Measurements from ENCODE around the gene SLC16A7. TPM values are rescaled to one million over a fixed set of nuclear protein-coding genes. Genes with fewer than 3 reads are reported as not detected.

The SLC16A7 gene
- polyA plus RNA-seq, 1 of the 3 experiments (the other 2 are of a cell fraction) = not detected

DNA sequence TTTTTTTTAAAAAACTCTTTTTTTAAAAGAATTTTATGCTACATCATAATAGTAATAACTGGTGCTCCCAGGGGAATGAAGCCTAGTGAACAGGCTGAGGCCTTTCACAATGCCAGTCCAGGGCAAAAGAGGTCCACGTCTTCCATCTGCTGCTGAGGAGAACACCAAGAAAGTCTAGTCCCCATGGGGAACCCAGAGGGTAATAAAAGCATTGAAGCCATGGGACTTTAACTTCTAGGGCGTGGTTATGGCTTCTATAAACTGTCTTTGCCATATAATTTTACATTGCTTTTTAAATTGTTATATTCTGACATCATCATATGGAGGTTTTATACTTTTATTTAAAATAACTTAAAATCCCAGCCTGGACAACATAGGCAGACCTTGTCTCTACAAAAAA is 64.3 kb downstream of the SLC16A7 start:
- H3K9me3 ChIP-seq = no peaks in the 10 kb centered on the region
- H3K4me3 ChIP-seq (ENCODE audit: low read depth in 2 of 2, low read length in 1 of 2) = no peak overlapping the region
- POLR2A ChIA-PET = no interaction called here
- H3K27ac ChIP-seq (ENCODE audit: low read depth in 2 of 2, low read length in 1 of 2) = no peak overlapping the region
- H3K9me2 ChIP-seq = no peaks in the 10 kb centered on the region
- CTCF ChIA-PET = no interaction called here
- H4K20me1 ChIP-seq (ENCODE audit: insufficient read depth) = no peaks in the 10 kb centered on the region
- H2AFZ ChIP-seq (ENCODE audit: low read depth) = no peak overlapping the region
- no peaks in the 10 kb centered on the region for H3K27me3 ChIP-seq (ENCODE audit: insufficient read depth)
- H3K36me3 ChIP-seq (replicated peaks in 1 of 2; ENCODE audit: control insufficient read depth in 1 of 2, insufficient read depth in 2 of 2, low read length in 1 of 2) = no peaks in the 10 kb centered on the region
- DNase-seq = no peak
- no peak overlapping the region for H3K4me2 ChIP-seq
- 4% methylated on average over 2 of the region's 2 CpGs for WGBS (ENCODE audit: low lambda C conversion rate)
- no peaks in the 10 kb centered on the region for H3F3A ChIP-seq (replicated peaks; ENCODE audit: insufficient read depth)
- TF ChIP-seq SIN3A (IDR thresholded peaks at IDR 0.05; ENCODE audit: borderline replicate concordance, low read depth, low read length) (no peak), GABPA (IDR thresholded peaks at IDR 0.05; ENCODE audit: low read depth) (no peak)
- H3K9ac ChIP-seq = no peak overlapping the region
- H3K4me1 ChIP-seq (ENCODE audit: control insufficient read depth in 1 of 2, insufficient read depth in 2 of 2, low read depth in 1 of 2, low read length in 1 of 2) = no peaks in the 10 kb centered on the region
- H3K79me2 ChIP-seq (ENCODE audit: insufficient read depth) = no peaks in the 10 kb centered on the region

DNA sequence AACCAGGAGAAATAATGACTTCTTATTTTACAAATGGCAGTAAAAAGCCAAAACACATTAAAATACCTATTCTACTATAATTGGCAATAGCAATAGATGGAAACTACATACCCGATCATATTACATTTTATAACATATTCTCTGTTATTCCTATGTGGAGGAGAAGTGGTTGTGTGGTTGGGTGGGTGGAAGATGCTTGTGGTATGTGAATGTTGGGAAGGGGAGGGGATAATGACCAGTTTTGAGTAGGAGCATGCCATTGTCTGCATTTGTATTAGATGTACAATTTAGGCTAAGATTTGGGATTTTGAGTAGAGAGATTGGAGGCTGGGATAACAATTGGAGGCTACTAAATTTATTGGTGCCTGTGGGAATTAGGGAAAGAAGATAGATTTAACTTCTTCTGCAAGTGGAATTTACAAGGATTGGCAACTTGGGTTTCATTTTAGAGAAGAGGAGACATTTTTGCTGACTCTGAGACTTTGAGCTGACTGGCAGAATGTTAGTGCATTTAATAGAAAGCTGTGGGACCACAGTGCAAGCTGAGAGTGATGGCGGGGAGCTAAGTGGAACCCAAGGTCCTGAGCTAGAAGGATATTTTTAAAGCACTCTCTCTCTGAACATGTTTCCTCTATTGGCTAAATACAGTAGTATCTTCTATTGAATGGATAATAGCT is 65.2 kb downstream of the SLC16A7 start:
- Histone ChIP-seq H3K27ac (ENCODE audit: low read depth in 2 of 2, low read length in 1 of 2) (no peak overlapping the region), H3K4me1 (ENCODE audit: control insufficient read depth in 1 of 2, insufficient read depth in 2 of 2, low read depth in 1 of 2, low read length in 1 of 2) (no peaks in the 10 kb centered on the region), H3K79me2 (ENCODE audit: insufficient read depth) (no peaks in the 10 kb centered on the region), H3K9me2 (no peaks in the 10 kb centered on the region), H3K4me2 (no peak overlapping the region), H2AFZ (ENCODE audit: low read depth) (no peak overlapping the region), H3K27me3 (ENCODE audit: insufficient read depth) (no peaks in the 10 kb centered on the region), H4K20me1 (ENCODE audit: insufficient read depth) (no peaks in the 10 kb centered on the region), H3K36me3 (replicated peaks in 1 of 2; ENCODE audit: control insufficient read depth in 1 of 2, insufficient read depth in 2 of 2, low read length in 1 of 2) (no peaks in the 10 kb centered on the region), H3F3A (replicated peaks; ENCODE audit: insufficient read depth) (no peaks in the 10 kb centered on the region), H3K9ac (no peak overlapping the region), H3K9me3 (no peaks in the 10 kb centered on the region), H3K4me3 (ENCODE audit: low read depth in 2 of 2, low read length in 1 of 2) (no peak overlapping the region)
- ChIA-PET POLR2A (no interaction called here), CTCF (no interaction called here)
- TF ChIP-seq RCOR1 (IDR thresholded peaks at IDR 0.05; ENCODE audit: low read length) (no peak), SMC3 (IDR thresholded peaks at IDR 0.05; ENCODE audit: low read depth, low read length) (no peak), RAD21 (IDR thresholded peaks at IDR 0.05; ENCODE audit: low read length) (no peak)
- TF ChIP-seq, protein P1, sequence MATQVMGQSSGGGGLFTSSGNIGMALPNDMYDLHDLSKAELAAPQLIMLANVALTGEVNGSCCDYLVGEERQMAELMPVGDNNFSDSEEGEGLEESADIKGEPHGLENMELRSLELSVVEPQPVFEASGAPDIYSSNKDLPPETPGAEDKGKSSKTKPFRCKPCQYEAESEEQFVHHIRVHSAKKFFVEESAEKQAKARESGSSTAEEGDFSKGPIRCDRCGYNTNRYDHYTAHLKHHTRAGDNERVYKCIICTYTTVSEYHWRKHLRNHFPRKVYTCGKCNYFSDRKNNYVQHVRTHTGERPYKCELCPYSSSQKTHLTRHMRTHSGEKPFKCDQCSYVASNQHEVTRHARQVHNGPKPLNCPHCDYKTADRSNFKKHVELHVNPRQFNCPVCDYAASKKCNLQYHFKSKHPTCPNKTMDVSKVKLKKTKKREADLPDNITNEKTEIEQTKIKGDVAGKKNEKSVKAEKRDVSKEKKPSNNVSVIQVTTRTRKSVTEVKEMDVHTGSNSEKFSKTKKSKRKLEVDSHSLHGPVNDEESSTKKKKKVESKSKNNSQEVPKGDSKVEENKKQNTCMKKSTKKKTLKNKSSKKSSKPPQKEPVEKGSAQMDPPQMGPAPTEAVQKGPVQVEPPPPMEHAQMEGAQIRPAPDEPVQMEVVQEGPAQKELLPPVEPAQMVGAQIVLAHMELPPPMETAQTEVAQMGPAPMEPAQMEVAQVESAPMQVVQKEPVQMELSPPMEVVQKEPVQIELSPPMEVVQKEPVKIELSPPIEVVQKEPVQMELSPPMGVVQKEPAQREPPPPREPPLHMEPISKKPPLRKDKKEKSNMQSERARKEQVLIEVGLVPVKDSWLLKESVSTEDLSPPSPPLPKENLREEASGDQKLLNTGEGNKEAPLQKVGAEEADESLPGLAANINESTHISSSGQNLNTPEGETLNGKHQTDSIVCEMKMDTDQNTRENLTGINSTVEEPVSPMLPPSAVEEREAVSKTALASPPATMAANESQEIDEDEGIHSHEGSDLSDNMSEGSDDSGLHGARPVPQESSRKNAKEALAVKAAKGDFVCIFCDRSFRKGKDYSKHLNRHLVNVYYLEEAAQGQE (IDR thresholded peaks at IDR 0.05; ENCODE audit: low read depth, low read length) = no peak
- WGBS (ENCODE audit: low lambda C conversion rate) = 5% methylated on average over 2 of the region's 2 CpGs
- no peak for DNase-seq

DNA sequence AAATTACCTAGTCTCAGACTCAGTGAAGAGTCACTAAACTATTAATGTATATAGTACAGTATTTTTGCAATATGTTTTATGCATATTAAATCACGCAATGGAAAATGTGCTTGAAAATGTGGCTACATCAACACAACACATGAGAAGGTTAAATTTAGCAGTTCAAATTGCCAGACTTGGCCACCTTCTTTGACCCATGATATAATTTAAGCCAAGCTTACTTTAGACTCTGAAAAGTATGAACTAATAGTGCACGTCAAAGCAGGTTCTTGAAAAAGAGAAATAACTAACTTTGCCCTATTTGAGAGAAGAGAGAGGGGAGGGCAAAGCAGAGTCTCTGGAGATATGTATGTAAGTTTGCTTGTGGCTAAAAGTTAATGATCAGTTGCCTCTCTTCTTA is 68.7 kb downstream of the SLC16A7 start:
- Histone ChIP-seq H3K9me2 (no peaks in the 10 kb centered on the region), H3K9ac (no peak overlapping the region), H2AFZ (ENCODE audit: low read depth) (no peak overlapping the region), H3K4me3 (ENCODE audit: low read depth in 2 of 2, low read length in 1 of 2) (no peak overlapping the region), H3K36me3 (replicated peaks in 1 of 2; ENCODE audit: control insufficient read depth in 1 of 2, insufficient read depth in 2 of 2, low read length in 1 of 2) (no peaks in the 10 kb centered on the region), H4K20me1 (ENCODE audit: insufficient read depth) (no peaks in the 10 kb centered on the region), H3K79me2 (ENCODE audit: insufficient read depth) (no peaks in the 10 kb centered on the region), H3K4me2 (no peak overlapping the region), H3K27ac (ENCODE audit: low read depth in 2 of 2, low read length in 1 of 2) (no peak overlapping the region), H3F3A (replicated peaks; ENCODE audit: insufficient read depth) (no peaks in the 10 kb centered on the region), H3K4me1 (ENCODE audit: control insufficient read depth in 1 of 2, insufficient read depth in 2 of 2, low read depth in 1 of 2, low read length in 1 of 2) (no peaks in the 10 kb centered on the region), H3K27me3 (ENCODE audit: insufficient read depth) (no peaks in the 10 kb centered on the region), H3K9me3 (no peaks in the 10 kb centered on the region)
- no peak for DNase-seq
- ChIA-PET CTCF (no interaction called here), POLR2A (no interaction called here)
- 12% methylated on average over 2 of the region's 2 CpGs for WGBS (ENCODE audit: low lambda C conversion rate)
- no peak for TF ChIP-seq TCF12 (IDR thresholded peaks at IDR 0.05)
- TF ChIP-seq RAD21 (IDR thresholded peaks at IDR 0.05; ENCODE audit: low read length) = no peak
- TF ChIP-seq, protein P2, sequence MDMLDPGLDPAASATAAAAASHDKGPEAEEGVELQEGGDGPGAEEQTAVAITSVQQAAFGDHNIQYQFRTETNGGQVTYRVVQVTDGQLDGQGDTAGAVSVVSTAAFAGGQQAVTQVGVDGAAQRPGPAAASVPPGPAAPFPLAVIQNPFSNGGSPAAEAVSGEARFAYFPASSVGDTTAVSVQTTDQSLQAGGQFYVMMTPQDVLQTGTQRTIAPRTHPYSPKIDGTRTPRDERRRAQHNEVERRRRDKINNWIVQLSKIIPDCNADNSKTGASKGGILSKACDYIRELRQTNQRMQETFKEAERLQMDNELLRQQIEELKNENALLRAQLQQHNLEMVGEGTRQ (IDR thresholded peaks at IDR 0.05; ENCODE audit: borderline replicate concordance, low read depth, low read length) = no peak
- no peak for TF ChIP-seq SIN3A (IDR thresholded peaks at IDR 0.05; ENCODE audit: borderline replicate concordance, low read depth, low read length)
- no peak for TF ChIP-seq FOXJ3 (CRISPR knock-in tag; IDR thresholded peaks at IDR 0.05)
- TF ChIP-seq MEF2A (IDR thresholded peaks at IDR 0.05; ENCODE audit: borderline replicate concordance, low read depth) = no peak
- TF ChIP-seq, protein P3, sequence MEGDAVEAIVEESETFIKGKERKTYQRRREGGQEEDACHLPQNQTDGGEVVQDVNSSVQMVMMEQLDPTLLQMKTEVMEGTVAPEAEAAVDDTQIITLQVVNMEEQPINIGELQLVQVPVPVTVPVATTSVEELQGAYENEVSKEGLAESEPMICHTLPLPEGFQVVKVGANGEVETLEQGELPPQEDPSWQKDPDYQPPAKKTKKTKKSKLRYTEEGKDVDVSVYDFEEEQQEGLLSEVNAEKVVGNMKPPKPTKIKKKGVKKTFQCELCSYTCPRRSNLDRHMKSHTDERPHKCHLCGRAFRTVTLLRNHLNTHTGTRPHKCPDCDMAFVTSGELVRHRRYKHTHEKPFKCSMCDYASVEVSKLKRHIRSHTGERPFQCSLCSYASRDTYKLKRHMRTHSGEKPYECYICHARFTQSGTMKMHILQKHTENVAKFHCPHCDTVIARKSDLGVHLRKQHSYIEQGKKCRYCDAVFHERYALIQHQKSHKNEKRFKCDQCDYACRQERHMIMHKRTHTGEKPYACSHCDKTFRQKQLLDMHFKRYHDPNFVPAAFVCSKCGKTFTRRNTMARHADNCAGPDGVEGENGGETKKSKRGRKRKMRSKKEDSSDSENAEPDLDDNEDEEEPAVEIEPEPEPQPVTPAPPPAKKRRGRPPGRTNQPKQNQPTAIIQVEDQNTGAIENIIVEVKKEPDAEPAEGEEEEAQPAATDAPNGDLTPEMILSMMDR (IDR thresholded peaks at IDR 0.05) = no peak
- no peak for TF ChIP-seq EP300 (IDR thresholded peaks at IDR 0.05; ENCODE audit: borderline replicate concordance in 1 of 2, low read depth in 1 of 2, low read length in 1 of 2)
- no peak for TF ChIP-seq GABPA (IDR thresholded peaks at IDR 0.05; ENCODE audit: low read depth)
- no peak for TF ChIP-seq ELF1 (IDR thresholded peaks at IDR 0.05)
- TF ChIP-seq CHD2 (IDR thresholded peaks at IDR 0.05; ENCODE audit: low read length, partially characterized antibody) = no peak
- no peak for TF ChIP-seq TAF1 (IDR thresholded peaks at IDR 0.05; ENCODE audit: borderline replicate concordance, low read depth, low read length)
- no peak for TF ChIP-seq SMC3 (IDR thresholded peaks at IDR 0.05; ENCODE audit: low read depth, low read length)
- no peak for TF ChIP-seq FOSL2 (IDR thresholded peaks at IDR 0.05; ENCODE audit: borderline replicate concordance, low read depth)

Measured in SK-N-SH (cell line).